Gastroesophageal sphincter (tissue), 3 donors: Measurements from ENCODE around the gene NCOA6.
"Not testable (repeated sequence)": the region's sequence is repeated elsewhere in the genome, so short reads cannot be mapped to it uniquely, and the experiment has no call there.

ENCODE experiments used
- POLR2A ChIP-seq, 2 donors: fragments of 450-650 bp; IDR thresholded peaks; one replicate each; pipeline ENCODE4 v1.6.1; 2017; ENCODE audit warnings: antibody characterized with exemption in 2 of 2, mild to moderate bottlenecking in 2 of 2, moderate library complexity in 1 of 2
- POLR2AphosphoS5 ChIP-seq: sonication (generic); formaldehyde crosslinking; IDR thresholded peaks from one replicate; pipeline ENCODE4 v1.6.1; 2017; ENCODE audit warnings: antibody characterized with exemption
- TF ChIP-seq, protein P1 (sequence below), 4 experiments: fragments of 200-600 bp in 2 of 4; fragments of 450-650 bp in 2 of 4; sonication (generic) in 1 of 4; IDR thresholded peaks; one replicate each; pipeline ENCODE4 v1.5.1; 2017 to 2019; ENCODE audit warnings: antibody characterized with exemption in 4 of 4, mild to moderate bottlenecking in 2 of 4, moderate library complexity in 2 of 4

DNA sequence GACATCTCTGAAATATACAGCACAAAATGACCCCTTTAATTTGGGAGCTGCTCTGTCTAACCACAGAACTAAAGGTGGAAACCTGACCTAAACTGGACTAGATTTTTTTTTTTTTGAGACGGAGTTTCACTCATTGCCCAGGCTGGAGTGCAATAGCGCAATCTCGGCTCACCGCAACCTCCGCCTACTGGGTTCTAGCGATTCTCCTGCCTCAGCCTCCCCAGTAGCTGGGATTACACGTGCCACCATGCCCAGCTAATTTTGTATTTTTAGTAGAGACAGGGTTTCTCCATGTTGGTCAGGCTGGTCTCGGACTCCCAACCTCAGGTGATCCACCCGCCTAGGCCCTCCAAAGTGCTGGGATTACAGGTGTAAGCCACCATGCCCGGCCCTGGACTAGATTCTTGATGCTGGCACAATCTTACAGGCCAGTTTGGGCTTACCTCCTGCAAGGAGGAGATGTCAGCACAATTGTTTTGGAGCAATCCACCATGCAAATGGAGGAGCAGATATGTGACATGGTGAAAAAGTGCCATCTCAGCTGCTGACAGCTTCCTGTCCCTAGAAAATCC lies 111.4 kb downstream of the NCOA6 start:
- TF ChIP-seq, protein P1, sequence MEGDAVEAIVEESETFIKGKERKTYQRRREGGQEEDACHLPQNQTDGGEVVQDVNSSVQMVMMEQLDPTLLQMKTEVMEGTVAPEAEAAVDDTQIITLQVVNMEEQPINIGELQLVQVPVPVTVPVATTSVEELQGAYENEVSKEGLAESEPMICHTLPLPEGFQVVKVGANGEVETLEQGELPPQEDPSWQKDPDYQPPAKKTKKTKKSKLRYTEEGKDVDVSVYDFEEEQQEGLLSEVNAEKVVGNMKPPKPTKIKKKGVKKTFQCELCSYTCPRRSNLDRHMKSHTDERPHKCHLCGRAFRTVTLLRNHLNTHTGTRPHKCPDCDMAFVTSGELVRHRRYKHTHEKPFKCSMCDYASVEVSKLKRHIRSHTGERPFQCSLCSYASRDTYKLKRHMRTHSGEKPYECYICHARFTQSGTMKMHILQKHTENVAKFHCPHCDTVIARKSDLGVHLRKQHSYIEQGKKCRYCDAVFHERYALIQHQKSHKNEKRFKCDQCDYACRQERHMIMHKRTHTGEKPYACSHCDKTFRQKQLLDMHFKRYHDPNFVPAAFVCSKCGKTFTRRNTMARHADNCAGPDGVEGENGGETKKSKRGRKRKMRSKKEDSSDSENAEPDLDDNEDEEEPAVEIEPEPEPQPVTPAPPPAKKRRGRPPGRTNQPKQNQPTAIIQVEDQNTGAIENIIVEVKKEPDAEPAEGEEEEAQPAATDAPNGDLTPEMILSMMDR (IDR thresholded peaks at IDR 0.05) = not testable (repeated sequence)
- TF ChIP-seq POLR2A (IDR thresholded peaks at IDR 0.05); POLR2AphosphoS5: not testable (repeated sequence)
